GM18870 (cell line): Measurements from ENCODE around the gene FKBP1C.

Experiments used
- ATAC-seq: cut with Tn5 transposase; IDR thresholded peaks from one replicate; pipeline ENCODE4 v1.9.1; 2021; ENCODE audit warnings: moderate library complexity; ENCODE audit not compliant: unreplicated experiment

Gene FKBP1C

DNA sequence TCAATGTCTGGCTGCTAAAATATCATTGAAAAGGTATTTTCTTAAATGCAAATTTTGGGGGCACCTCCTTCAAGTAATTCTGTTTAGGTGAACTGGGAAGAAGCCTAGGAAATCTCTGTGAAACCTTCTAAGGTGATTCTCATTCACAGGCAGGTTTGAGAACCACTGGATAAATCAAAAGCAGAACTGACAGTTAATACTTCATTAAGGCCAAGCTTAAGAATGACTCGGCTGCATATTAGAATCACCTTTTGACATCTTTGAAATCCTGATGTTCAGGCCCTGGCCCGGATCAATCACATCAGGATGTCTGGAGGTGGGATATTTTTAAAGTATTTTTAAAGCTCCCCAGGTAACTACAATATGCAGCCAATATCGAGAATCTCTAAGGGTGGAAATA is 50.6 kb downstream of the FKBP1C start:
- no peak for ATAC-seq
